Measurements from ENCODE around the gene FASTKD1.

GRCh38 chr2:169613876-169614275, 40.2 kb upstream of the FASTKD1 start:
- TF ChIP-seq CTCF (conservative IDR thresholded peaks at IDR 0.05) (no peak), ZFX (IDR thresholded peaks at IDR 0.05) (no peak)

Measured in C4-2B (cell line).